WTC11 (cell line): ENCODE measurements around the gene REPS2. TPM values are rescaled to one million over a fixed set of nuclear protein-coding genes. Genes with fewer than 3 reads are reported as not detected.

Source experiments
- ATAC-seq: fragments of 200-7000 bp; cut with Tn5 transposase; 2 replicates; pipeline ENCODE4 v1.10.0; 2021; ENCODE audit warnings: mild to moderate bottlenecking, moderate library complexity
- CTCF ChIA-PET: fragments of 300-600 bp; sonication (Branson Sonifier 250); formaldehyde crosslinking; loops from one replicate; lab custom pipeline; 2021; ENCODE audit warnings: antibody characterized with exemption; lab: Charles Lee
- POLR2A ChIA-PET: fragments of 350-600 bp; sonication (Branson Sonifier 250); formaldehyde crosslinking; loops from one replicate; lab custom pipeline; 2021; ENCODE audit warnings: antibody characterized with exemption; lab: Charles Lee
- DNase-seq: peaks from one replicate; pipeline ENCODE4 v3.0.0; 2021; ENCODE audit warnings: low spot score
- H3K27ac Mint-ChIP-seq: 2 replicates; pipeline ENCODE4 v1.8.0; 2021; ENCODE audit warnings: mixed read lengths
- H3K27me3 Mint-ChIP-seq: 2 replicates; pipeline ENCODE4 v1.8.0; 2021; ENCODE audit warnings: low read depth, mild to moderate bottlenecking, moderate library complexity, mixed read lengths
- H3K36me3 Mint-ChIP-seq: 2 replicates; pipeline ENCODE4 v1.8.0; 2021; ENCODE audit warnings: mixed read lengths
- H3K4me1 Mint-ChIP-seq: 2 replicates; pipeline ENCODE4 v1.8.0; 2022; ENCODE audit warnings: mixed read lengths
- H3K4me3 Mint-ChIP-seq: 2 replicates; pipeline ENCODE4 v1.8.0; 2021; ENCODE audit warnings: mild to moderate bottlenecking, moderate library complexity, mixed read lengths
- H3K9me3 Mint-ChIP-seq: 2 replicates; pipeline ENCODE4 v1.8.0; 2021; ENCODE audit warnings: mixed read lengths
- CDX4 ChIP-seq: fragments of 250-450 bp; sonication (Bioruptor Pico); IDR thresholded peaks from 2 replicates; pipeline ENCODE4 v1.9.0; 2021; ENCODE audit warnings: moderate library complexity, mild to moderate bottlenecking, inconsistent platforms, borderline replicate concordance
- E2F1 ChIP-seq: sonication (generic); formaldehyde crosslinking; IDR thresholded peaks from 2 replicates; pipeline ENCODE4 v1.8.0; 2022; ENCODE audit warnings: mild to moderate bottlenecking, missing genetic modification reagents
- E2F5 ChIP-seq: sonication (generic); formaldehyde crosslinking; IDR thresholded peaks from 2 replicates; pipeline ENCODE4 v1.8.1; 2022; ENCODE audit warnings: mild to moderate bottlenecking, moderate library complexity, missing genetic modification reagents
- ELF4 ChIP-seq: sonication (generic); formaldehyde crosslinking; IDR thresholded peaks from 2 replicates; pipeline ENCODE4 v1.8.1; 2022; ENCODE audit warnings: low read depth, mild to moderate bottlenecking, moderate library complexity, missing genetic modification reagents
- EMX1 ChIP-seq: fragments of 250-450 bp; sonication (Bioruptor Pico); IDR thresholded peaks from 2 replicates; pipeline ENCODE4 v1.8.0; 2021; ENCODE audit warnings: mild to moderate bottlenecking
- GABPB1 ChIP-seq: sonication (generic); formaldehyde crosslinking; IDR thresholded peaks from 2 replicates; pipeline ENCODE4 v1.8.1; 2023; ENCODE audit warnings: mild to moderate bottlenecking, missing genetic modification reagents
- NR3C1 ChIP-seq: sonication (generic); formaldehyde crosslinking; conservative IDR thresholded peaks from 2 replicates; pipeline ENCODE4 v1.8.1; 2023; ENCODE audit warnings: low read depth, mild to moderate bottlenecking, missing genetic modification reagents
- PRDM15 ChIP-seq: sonication (generic); formaldehyde crosslinking; IDR thresholded peaks from 2 replicates; pipeline ENCODE4 v1.8.0; 2022; ENCODE audit warnings: missing genetic modification reagents
- SMAD4 ChIP-seq: sonication (generic); formaldehyde crosslinking; IDR thresholded peaks from 2 replicates; pipeline ENCODE4 v1.8.0; 2022; ENCODE audit warnings: mild to moderate bottlenecking, missing genetic modification reagents
- SOX15 ChIP-seq: fragments of 250-450 bp; sonication (Bioruptor Pico); IDR thresholded peaks from 2 replicates; pipeline ENCODE4 v1.9.0; 2021; ENCODE audit warnings: mild to moderate bottlenecking
- SP1 ChIP-seq: sonication (generic); formaldehyde crosslinking; conservative IDR thresholded peaks from 2 replicates; pipeline ENCODE4 v1.8.1; 2022; ENCODE audit warnings: missing genetic modification reagents
- TEAD4 ChIP-seq: sonication (generic); formaldehyde crosslinking; IDR thresholded peaks from 2 replicates; pipeline ENCODE4 v1.8.0; 2022; ENCODE audit warnings: mild to moderate bottlenecking, missing genetic modification reagents
- TP53 ChIP-seq: sonication (generic); formaldehyde crosslinking; IDR thresholded peaks from 2 replicates; pipeline ENCODE4 v1.8.1; 2023; ENCODE audit warnings: mild to moderate bottlenecking, missing genetic modification reagents
- USF1 ChIP-seq: sonication (generic); formaldehyde crosslinking; IDR thresholded peaks from 2 replicates; pipeline ENCODE4 v1.8.0; 2022; ENCODE audit warnings: mild to moderate bottlenecking, missing genetic modification reagents
- ZNF232 ChIP-seq: sonication (generic); formaldehyde crosslinking; IDR thresholded peaks from 2 replicates; pipeline ENCODE4 v1.8.0; 2022; ENCODE audit warnings: mild to moderate bottlenecking, missing genetic modification reagents
- ZNF416 ChIP-seq: fragments of 250-450 bp; sonication (Bioruptor Pico); IDR thresholded peaks from 2 replicates; pipeline ENCODE4 v1.9.0; 2021; ENCODE audit warnings: mild to moderate bottlenecking, inconsistent platforms
- total RNA-seq: library from RNA; stranded (reverse); gene quantifications from 3 replicates; pipeline ENCODE4 v1.2.3, GENCODE V29; 2021
- TF ChIP-seq, protein P1 (sequence below): fragments of 200-600 bp; IDR thresholded peaks from 2 replicates; pipeline ENCODE4 v1.8.0; 2022; ENCODE audit warnings: antibody characterized with exemption
- TF ChIP-seq, protein P2 (sequence below): fragments of 250-450 bp; sonication (Bioruptor Pico); IDR thresholded peaks from 2 replicates; pipeline ENCODE4 v1.9.0; 2021; ENCODE audit warnings: mild to moderate bottlenecking
- TF ChIP-seq, protein P3 (sequence below): sonication (generic); formaldehyde crosslinking; conservative IDR thresholded peaks from 2 replicates; pipeline ENCODE4 v1.8.1; 2023; ENCODE audit warnings: mild to moderate bottlenecking, low read depth, missing genetic modification reagents, moderate library complexity

Gene REPS2
- total RNA-seq, 1 experiment from 2014 or later = 2.2 TPM

DNA sequence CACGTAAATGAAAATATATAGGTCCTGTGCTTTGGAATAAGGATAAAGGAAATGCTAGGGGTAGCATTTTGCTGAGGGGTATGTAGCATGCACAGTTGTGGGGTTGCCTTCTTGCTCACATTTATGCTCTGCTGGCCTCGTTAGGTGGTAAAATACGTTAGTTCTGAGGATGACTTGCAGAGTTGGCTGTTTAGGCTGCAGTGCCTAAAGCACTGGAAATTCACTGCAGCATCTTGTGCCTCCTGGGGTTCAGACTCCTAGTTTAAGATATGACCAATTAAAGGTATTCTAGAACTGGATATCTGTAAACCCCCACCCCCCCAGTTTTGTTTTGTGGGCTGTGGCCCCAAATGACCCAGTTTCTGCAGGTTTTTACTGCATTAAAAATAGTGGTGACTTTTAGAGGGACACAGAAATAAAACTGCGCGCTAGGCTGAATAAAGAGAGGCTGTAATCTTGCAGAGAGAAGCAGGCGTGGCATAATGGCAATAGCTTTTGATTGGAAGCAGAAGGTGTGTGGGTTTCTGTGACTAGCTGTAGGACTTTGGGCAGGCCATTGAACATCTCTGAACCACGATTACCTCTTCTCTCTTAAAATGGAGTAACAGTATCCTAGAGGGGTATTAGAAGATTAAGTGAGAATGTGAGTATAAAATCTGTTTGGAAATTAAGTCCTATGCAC lies 79.3 kb downstream of the REPS2 start:
- DNase-seq = no peak
- ATAC-seq = no peak
- Mint-ChIP-seq H3K4me3 (no peak overlapping the region), H3K9me3 (no peaks in the 10 kb centered on the region), H3K36me3 (no peaks in the 10 kb centered on the region), H3K27me3 (no peaks in the 10 kb centered on the region), H3K4me1 (peaks cover 4% of the 10 kb centered on the region; the same call in 1 of the 2 replicates), H3K27ac (no peak overlapping the region)
- TF ChIP-seq, protein P1, sequence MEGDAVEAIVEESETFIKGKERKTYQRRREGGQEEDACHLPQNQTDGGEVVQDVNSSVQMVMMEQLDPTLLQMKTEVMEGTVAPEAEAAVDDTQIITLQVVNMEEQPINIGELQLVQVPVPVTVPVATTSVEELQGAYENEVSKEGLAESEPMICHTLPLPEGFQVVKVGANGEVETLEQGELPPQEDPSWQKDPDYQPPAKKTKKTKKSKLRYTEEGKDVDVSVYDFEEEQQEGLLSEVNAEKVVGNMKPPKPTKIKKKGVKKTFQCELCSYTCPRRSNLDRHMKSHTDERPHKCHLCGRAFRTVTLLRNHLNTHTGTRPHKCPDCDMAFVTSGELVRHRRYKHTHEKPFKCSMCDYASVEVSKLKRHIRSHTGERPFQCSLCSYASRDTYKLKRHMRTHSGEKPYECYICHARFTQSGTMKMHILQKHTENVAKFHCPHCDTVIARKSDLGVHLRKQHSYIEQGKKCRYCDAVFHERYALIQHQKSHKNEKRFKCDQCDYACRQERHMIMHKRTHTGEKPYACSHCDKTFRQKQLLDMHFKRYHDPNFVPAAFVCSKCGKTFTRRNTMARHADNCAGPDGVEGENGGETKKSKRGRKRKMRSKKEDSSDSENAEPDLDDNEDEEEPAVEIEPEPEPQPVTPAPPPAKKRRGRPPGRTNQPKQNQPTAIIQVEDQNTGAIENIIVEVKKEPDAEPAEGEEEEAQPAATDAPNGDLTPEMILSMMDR = no peak
- TF ChIP-seq ELF4 (CRISPR knock-in tag) (no peak), SMAD4 (no peak), ZNF416 (CRISPR knock-in tag) (no peak), TP53 (CRISPR knock-in tag) (no peak), PRDM15 (CRISPR knock-in tag) (no peak), E2F1 (CRISPR knock-in tag) (no peak), CDX4 (no peak), USF1 (no peak), SP1 (CRISPR knock-in tag) (no peak), ZNF232 (CRISPR knock-in tag) (no peak), GABPB1 (CRISPR knock-in tag) (no peak), E2F5 (CRISPR knock-in tag) (no peak), EMX1 (no peak), NR3C1 (CRISPR knock-in tag) (no peak), TEAD4 (CRISPR knock-in tag) (no peak), SOX15 (CRISPR knock-in tag) (no peak)
- TF ChIP-seq, protein P2, sequence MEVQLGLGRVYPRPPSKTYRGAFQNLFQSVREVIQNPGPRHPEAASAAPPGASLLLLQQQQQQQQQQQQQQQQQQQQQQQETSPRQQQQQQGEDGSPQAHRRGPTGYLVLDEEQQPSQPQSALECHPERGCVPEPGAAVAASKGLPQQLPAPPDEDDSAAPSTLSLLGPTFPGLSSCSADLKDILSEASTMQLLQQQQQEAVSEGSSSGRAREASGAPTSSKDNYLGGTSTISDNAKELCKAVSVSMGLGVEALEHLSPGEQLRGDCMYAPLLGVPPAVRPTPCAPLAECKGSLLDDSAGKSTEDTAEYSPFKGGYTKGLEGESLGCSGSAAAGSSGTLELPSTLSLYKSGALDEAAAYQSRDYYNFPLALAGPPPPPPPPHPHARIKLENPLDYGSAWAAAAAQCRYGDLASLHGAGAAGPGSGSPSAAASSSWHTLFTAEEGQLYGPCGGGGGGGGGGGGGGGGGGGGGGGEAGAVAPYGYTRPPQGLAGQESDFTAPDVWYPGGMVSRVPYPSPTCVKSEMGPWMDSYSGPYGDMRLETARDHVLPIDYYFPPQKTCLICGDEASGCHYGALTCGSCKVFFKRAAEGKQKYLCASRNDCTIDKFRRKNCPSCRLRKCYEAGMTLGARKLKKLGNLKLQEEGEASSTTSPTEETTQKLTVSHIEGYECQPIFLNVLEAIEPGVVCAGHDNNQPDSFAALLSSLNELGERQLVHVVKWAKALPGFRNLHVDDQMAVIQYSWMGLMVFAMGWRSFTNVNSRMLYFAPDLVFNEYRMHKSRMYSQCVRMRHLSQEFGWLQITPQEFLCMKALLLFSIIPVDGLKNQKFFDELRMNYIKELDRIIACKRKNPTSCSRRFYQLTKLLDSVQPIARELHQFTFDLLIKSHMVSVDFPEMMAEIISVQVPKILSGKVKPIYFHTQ = no peak
- TF ChIP-seq, protein P3, sequence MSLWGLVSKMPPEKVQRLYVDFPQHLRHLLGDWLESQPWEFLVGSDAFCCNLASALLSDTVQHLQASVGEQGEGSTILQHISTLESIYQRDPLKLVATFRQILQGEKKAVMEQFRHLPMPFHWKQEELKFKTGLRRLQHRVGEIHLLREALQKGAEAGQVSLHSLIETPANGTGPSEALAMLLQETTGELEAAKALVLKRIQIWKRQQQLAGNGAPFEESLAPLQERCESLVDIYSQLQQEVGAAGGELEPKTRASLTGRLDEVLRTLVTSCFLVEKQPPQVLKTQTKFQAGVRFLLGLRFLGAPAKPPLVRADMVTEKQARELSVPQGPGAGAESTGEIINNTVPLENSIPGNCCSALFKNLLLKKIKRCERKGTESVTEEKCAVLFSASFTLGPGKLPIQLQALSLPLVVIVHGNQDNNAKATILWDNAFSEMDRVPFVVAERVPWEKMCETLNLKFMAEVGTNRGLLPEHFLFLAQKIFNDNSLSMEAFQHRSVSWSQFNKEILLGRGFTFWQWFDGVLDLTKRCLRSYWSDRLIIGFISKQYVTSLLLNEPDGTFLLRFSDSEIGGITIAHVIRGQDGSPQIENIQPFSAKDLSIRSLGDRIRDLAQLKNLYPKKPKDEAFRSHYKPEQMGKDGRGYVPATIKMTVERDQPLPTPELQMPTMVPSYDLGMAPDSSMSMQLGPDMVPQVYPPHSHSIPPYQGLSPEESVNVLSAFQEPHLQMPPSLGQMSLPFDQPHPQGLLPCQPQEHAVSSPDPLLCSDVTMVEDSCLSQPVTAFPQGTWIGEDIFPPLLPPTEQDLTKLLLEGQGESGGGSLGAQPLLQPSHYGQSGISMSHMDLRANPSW = no peak
- CTCF ChIA-PET = interaction anchor here (0.5 to 1.7 kb wide), 2 partner anchors 21 to 26 kb away, joined by 3 to 10 read pairs; no protein-coding TSS in a partner anchor
- POLR2A ChIA-PET = no interaction called here
